ENCODE results near the gene POU3F3.

The POU3F3 gene

GRCh38 chr2:104852090-104852666, 1.7 kb upstream of the POU3F3 start:
- H3K4me3 ChIP-seq (ENCODE audit: low read depth, low read length), result no peak overlapping the region
- TF ChIP-seq, protein P1, sequence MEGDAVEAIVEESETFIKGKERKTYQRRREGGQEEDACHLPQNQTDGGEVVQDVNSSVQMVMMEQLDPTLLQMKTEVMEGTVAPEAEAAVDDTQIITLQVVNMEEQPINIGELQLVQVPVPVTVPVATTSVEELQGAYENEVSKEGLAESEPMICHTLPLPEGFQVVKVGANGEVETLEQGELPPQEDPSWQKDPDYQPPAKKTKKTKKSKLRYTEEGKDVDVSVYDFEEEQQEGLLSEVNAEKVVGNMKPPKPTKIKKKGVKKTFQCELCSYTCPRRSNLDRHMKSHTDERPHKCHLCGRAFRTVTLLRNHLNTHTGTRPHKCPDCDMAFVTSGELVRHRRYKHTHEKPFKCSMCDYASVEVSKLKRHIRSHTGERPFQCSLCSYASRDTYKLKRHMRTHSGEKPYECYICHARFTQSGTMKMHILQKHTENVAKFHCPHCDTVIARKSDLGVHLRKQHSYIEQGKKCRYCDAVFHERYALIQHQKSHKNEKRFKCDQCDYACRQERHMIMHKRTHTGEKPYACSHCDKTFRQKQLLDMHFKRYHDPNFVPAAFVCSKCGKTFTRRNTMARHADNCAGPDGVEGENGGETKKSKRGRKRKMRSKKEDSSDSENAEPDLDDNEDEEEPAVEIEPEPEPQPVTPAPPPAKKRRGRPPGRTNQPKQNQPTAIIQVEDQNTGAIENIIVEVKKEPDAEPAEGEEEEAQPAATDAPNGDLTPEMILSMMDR (IDR thresholded peaks at IDR 0.05; ENCODE audit: borderline replicate concordance, insufficient read depth, low read depth, low read length), result no peak

- TF ChIP-seq, protein P1 (IDR thresholded peaks at IDR 0.05; ENCODE audit: borderline replicate concordance, insufficient read depth, low read depth, low read length), result no peak
- H3K4me3 ChIP-seq (ENCODE audit: low read depth, low read length), result no peak overlapping the region
Measured at GRCh38 chr2:104854498-104855220, 744 bp downstream of the POU3F3 start.

DNA sequence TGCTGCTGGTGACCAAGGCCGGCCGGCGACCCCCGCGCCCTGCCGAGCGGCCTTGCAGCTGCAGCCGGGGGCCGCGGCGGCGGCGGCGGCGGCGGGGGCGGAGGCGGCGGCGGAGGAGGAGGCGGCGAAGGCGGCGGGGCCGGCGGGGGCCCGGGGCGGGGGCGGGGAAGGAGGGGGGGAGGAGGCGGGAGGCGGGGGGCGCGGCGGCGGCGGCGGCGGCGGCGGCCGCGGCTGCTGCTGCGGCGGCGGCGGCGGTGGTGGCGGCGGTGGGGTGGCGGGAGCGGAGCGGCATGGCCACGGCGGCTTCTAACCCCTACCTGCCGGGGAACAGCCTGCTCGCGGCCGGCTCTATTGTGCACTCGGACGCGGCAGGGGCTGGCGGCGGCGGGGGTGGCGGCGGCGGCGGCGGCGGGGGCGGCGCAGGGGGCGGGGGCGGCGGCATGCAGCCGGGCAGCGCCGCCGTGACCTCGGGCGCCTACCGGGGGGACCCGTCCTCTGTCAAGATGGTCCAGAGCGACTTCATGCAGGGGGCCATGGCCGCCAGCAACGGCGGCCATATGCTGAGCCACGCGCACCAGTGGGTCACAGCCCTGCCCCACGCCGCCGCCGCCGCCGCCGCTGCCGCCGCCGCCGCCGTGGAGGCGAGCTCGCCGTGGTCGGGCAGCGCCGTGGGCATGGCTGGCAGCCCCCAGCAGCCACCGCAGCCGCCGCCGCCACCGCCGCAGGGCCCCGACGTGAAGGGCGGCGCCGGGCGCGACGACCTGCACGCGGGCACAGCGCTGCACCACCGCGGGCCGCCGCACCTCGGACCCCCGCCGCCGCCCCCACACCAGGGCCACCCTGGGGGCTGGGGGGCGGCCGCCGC, 1.5 kb downstream of the POU3F3 start:
- TF ChIP-seq, protein P1 (IDR thresholded peaks at IDR 0.05; ENCODE audit: borderline replicate concordance, insufficient read depth, low read depth, low read length), result no peak
- no peak overlapping the region for H3K4me3 ChIP-seq (ENCODE audit: low read depth, low read length)

DNA sequence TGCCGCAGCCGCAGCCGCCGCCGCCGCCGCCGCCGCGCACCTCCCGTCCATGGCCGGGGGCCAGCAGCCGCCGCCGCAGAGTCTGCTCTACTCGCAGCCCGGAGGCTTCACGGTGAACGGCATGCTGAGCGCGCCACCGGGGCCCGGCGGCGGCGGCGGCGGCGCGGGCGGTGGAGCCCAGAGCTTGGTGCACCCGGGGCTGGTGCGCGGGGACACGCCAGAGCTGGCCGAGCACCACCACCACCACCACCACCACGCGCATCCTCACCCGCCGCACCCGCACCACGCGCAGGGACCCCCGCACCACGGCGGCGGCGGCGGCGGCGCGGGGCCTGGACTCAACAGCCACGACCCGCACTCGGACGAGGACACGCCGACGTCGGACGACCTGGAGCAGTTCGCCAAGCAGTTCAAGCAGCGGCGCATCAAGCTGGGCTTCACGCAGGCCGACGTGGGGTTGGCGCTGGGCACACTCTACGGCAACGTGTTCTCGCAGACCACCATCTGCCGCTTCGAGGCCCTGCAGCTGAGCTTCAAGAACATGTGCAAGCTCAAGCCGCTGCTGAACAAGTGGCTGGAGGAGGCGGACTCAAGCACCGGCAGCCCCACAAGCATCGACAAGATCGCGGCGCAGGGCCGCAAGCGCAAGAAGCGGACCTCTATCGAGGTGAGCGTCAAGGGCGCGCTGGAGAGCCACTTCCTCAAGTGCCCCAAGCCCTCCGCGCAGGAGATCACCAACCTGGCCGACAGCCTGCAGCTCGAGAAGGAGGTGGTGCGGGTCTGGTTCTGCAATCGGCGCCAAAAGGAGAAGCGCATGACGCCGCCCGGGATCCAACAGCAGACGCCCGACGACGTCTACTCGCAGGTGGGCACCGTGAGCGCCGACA, 2.4 kb downstream of the POU3F3 start:
- no peak overlapping the region for H3K4me3 ChIP-seq (ENCODE audit: low read depth, low read length)

GRCh38 chr2:104856973-104857261, 3.0 kb downstream of the POU3F3 start:
- peak overlapping the region; percentile 23 for H3K4me3 ChIP-seq (ENCODE audit: low read depth, low read length)

More for the DNA sequence above, 2.4 kb downstream of the POU3F3 start:
- TF ChIP-seq, protein P1 (IDR thresholded peaks at IDR 0.05; ENCODE audit: borderline replicate concordance, insufficient read depth, low read depth, low read length), result no peak

More at GRCh38 chr2:104856973-104857261, 3.0 kb downstream of the POU3F3 start:
- TF ChIP-seq, protein P1 (IDR thresholded peaks at IDR 0.05; ENCODE audit: borderline replicate concordance, insufficient read depth, low read depth, low read length), result no peak
